ENCODE data around the gene IL1RL1.

DNA sequence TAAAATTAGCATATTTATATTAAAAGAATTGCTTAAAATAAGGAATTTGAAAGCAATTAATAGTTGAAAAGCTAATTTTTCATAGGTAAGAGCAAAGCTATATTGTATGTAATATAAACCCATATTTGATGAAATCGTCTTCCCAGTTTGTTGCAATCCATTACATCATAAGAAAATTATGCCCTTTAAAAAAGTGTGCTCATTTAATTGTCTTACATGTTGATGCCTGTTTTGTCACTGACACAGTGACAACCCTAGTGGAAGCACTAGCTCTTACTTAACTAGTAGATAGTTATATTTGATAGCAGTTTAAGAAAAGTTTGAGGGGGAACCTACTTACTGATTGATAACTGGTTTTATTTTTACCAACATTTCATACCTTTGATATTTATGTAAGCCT is 81.6 kb downstream of the IL1RL1 start:
- TF ChIP-seq EZH2 (IDR thresholded peaks at IDR 0.05; ENCODE audit: borderline replicate concordance, low read length): no peak
- TF ChIP-seq CTCF (conservative IDR thresholded peaks at IDR 0.05 in 1 of 2, IDR thresholded peaks at IDR 0.05 in 1 of 2; ENCODE audit: extremely low read depth in 1 of 2, insufficient read depth in 1 of 2, low read depth in 1 of 2, low read length in 2 of 2): no peak
